Astrocyte (in vitro differentiated cells and primary cell): ENCODE measurements around the gene PHF24.

Experiments used
- EZH2 ChIP-seq: IDR thresholded peaks from 2 replicates; pipeline ENCODE4 v1.6.1; 2012; ENCODE audit warnings: mild to moderate bottlenecking, low read length, inconsistent platforms; ENCODE audit not compliant: insufficient read depth
- TF ChIP-seq, protein P1 (sequence below): IDR thresholded peaks from 2 replicates; pipeline ENCODE4 v1.5.1; 2011; ENCODE audit warnings: low read depth, mild to moderate bottlenecking, inconsistent platforms, low read length, moderate library complexity; ENCODE audit not compliant: insufficient read depth

GRCh38 chr9:34989946-34990635, 32.0 kb downstream of the PHF24 start:
- TF ChIP-seq, protein P1, sequence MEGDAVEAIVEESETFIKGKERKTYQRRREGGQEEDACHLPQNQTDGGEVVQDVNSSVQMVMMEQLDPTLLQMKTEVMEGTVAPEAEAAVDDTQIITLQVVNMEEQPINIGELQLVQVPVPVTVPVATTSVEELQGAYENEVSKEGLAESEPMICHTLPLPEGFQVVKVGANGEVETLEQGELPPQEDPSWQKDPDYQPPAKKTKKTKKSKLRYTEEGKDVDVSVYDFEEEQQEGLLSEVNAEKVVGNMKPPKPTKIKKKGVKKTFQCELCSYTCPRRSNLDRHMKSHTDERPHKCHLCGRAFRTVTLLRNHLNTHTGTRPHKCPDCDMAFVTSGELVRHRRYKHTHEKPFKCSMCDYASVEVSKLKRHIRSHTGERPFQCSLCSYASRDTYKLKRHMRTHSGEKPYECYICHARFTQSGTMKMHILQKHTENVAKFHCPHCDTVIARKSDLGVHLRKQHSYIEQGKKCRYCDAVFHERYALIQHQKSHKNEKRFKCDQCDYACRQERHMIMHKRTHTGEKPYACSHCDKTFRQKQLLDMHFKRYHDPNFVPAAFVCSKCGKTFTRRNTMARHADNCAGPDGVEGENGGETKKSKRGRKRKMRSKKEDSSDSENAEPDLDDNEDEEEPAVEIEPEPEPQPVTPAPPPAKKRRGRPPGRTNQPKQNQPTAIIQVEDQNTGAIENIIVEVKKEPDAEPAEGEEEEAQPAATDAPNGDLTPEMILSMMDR, result no peak
- TF ChIP-seq EZH2, result no peak
